GM12801 (cell line): ENCODE measurements around the gene UBE4B.

ENCODE experiments used
- CTCF ChIP-seq: IDR thresholded peaks from one replicate; pipeline ENCODE4 v1.5.1; 2011; ENCODE audit warnings: control low read depth; ENCODE audit not compliant: insufficient read length; ENCODE audit errors: extremely low read depth

UBE4B gene

DNA sequence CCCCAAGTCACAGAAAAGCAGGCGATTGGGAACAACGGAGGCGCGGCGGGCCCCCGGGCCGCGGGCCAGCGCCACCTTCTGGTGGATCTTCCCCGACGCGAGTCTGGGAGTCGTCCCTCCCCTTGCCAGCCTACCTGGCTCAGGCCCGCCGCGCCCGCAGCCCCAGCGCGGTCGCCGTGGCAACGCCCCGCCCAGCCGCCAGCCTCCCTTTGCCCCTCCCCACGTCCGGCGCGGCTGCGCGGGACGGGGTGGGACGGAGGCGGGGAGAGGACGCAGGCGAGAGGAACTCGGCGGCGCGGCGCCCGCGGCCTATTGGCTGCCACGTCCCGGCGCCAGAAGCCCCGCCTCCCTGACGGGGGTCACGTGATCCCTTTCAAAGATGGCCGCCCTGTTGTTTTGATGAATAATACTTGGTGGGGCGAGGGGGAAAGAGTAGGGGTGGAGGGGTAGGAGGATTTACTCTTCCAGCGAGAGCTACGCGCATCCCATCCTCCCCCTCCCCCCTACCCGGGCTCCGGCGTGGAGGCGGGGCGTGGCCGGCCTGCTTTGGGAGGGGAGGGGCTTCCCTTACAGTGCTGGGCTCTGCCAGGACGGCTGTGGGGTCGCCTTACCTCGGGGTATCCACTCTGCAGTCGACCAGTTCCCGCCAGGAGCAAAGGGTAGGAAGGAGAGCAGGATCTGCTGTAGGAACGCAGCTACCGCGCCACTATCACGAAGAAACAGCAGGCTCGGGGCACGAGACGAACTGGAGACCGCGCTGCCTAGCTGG is at the start of gene UBE4B:
Gene UBE4B, plus strand, starts transcription at position 369 of the 769 bp plus-strand sequence. CDS start 713 bp downstream, outside the sequence.
- TF ChIP-seq CTCF, result no peak

GRCh38 chr1:9984253-9984652 is 48.5 kb upstream of the UBE4B start:
- TF ChIP-seq CTCF, result no peak

DNA sequence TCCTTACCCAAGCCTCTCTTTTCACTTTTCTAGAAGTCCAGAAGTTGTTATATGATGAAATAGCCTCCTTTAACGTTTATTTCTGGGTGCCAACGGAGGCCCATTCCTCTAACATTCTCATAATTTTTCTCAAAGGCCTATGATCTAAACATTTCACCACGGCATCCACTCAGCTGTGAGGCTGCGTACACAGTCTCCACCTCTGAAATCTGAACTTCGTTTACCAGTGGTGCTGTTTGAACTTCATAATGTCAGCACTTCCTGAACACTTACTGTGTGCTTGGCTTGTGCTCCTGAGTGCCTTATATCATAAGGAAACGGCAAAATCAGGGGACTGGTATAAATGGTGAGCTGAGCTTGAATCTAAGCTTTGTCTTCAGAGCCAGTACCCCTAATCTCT is 47.8 kb upstream of the UBE4B start:
- no peak for TF ChIP-seq CTCF

- TF ChIP-seq CTCF, result no peak
Observed at GRCh38 chr1:9989773-9990172, 43.0 kb upstream of the UBE4B start.

DNA sequence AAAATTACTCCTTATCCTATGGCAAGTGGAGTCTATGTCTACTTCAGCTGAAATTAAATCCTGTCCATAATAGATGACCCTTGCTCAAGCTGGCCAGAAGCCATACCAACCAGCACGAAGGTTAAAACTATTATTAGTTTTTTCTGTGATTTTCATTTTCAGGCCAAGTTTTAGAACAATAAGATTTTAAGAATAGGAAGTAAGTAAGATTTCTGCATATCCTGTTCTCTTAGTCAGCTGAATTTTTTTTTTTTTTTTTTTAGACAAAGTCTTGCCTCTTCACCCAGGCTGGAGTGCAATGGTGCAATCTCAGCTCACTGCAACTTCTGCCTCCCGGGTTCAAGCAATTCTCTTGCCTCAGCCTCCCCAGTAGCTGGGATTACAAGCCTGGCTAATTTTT is 41.8 kb upstream of the UBE4B start:
- no peak for TF ChIP-seq CTCF

- no peak for TF ChIP-seq CTCF
Observed at GRCh38 chr1:9992910-9993309, 39.8 kb upstream of the UBE4B start.

- no peak for TF ChIP-seq CTCF
Observed at GRCh38 chr1:9993561-9994075, 39.1 kb upstream of the UBE4B start.
